Measurements from ENCODE around the gene LCN9.
"Not testable (repeated sequence)": the region's sequence is repeated elsewhere in the genome, so short reads cannot be mapped to it uniquely, and the experiment has no call there.

The LCN9 gene

GRCh38 chr9:135664801-135665794 is 2.0 kb downstream of the LCN9 start:
- in situ Hi-C loops (cut with HindIII; ENCODE audit: low sequenced_read_pairs) = no loop called here
- no peak for DNase-seq (ENCODE audit: low read depth)
- H3K4me3 ChIP-seq (ENCODE audit: low read depth, low read length) = no peak overlapping the region
- TF ChIP-seq CTCF (IDR thresholded peaks at IDR 0.05; ENCODE audit: low read depth, low read length, missing control alignments) = no peak

DNA sequence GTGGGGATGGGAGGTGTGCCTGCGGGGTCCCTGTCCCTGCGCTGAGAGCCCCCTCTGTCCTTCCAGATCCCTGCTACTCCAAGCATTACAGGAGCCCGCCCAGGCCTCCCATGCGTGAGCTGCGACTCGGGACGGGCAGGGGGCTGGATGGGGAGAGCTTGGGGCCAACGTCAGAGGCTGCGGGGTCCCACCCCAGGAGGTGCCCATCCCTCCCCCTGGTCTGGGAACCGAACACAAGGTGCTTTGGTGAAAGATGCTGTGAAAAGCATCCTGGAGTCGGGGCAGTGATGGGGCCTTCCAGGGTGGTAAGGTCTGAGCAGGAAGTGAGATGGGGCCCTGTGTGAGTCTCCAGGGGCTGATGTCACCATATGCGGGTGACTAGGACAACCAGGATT is 2.7 kb downstream of the LCN9 start:
- DNase-seq (ENCODE audit: low read depth) = no peak
- TF ChIP-seq CTCF (IDR thresholded peaks at IDR 0.05; ENCODE audit: low read depth, low read length, missing control alignments) = no peak
- H3K4me3 ChIP-seq (ENCODE audit: low read depth, low read length) = no peak overlapping the region
- in situ Hi-C loops (cut with HindIII; ENCODE audit: low sequenced_read_pairs) = no loop called here

DNA sequence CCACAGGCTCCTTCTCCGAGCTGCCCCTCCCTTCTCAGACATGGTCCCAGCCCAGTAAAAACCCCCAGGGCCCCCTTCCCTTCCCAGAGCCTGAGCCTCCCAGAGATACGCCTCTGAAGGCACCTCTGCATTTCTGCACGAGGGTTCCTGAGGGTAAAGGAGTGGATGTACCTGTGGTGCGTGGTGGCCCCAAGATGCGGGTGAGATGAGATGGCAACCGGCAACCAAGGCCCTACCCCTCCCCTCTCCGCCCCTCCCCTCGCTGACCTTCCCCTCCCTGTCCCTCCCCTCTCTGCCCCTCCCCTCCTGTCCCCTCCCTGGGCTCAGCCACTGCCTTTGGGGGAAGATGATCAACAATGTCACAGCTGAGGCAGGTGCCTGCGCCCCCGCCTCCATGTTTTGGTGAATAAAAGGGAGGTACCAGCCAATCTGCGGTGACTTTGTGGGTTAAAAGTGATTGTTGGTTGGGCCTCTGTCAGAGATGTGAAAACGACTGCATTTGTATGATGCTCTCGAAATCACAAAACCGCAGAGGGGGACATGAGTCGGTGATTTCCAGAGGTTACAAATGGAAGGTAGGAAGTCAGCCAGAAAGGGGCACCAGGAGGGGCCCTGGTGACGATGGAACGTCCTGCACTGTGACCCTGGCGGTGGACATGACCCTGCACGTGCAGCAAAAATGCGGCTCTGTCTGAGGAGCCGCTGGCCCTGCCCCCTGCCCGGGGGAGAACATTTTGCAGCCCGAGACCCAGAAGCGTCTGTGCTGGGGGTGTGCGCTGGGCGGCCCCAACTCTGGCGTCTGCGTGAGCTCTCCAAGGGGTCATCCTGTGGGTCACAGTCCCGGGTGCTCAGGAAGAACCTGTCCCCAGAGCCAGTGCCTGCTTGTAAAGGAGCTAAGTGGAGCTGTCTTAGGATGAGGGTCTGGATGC is 3.7 kb downstream of the LCN9 start:
- no peak for DNase-seq (ENCODE audit: low read depth)
- TF ChIP-seq CTCF (IDR thresholded peaks at IDR 0.05; ENCODE audit: low read depth, low read length, missing control alignments) = no peak
- H3K4me3 ChIP-seq (ENCODE audit: low read depth, low read length) = no peak overlapping the region
- in situ Hi-C loops (cut with HindIII; ENCODE audit: low sequenced_read_pairs) = no loop called here

- DNase-seq (ENCODE audit: low read depth) = no peak
- no peak for TF ChIP-seq CTCF (IDR thresholded peaks at IDR 0.05; ENCODE audit: low read depth, low read length, missing control alignments)
- in situ Hi-C loops (cut with HindIII; ENCODE audit: low sequenced_read_pairs) = no loop called here
- H3K4me3 ChIP-seq (ENCODE audit: low read depth, low read length) = no peak overlapping the region
These were observed 4.4 kb downstream of the LCN9 start for GRCh38 chr9:135667463-135668001.

- H3K4me3 ChIP-seq (ENCODE audit: low read depth, low read length); in situ Hi-C loops (cut with HindIII; ENCODE audit: low sequenced_read_pairs); DNase-seq (ENCODE audit: low read depth): not testable (repeated sequence)
These were observed 5.9 kb downstream of the LCN9 start for GRCh38 chr9:135669018-135669417.

- in situ Hi-C loops (cut with HindIII; ENCODE audit: low sequenced_read_pairs) = no loop called here
These were observed 6.6 kb downstream of the LCN9 start for GRCh38 chr9:135669616-135670285.

More at GRCh38 chr9:135669616-135670285, 6.6 kb downstream of the LCN9 start:
- no peak for TF ChIP-seq CTCF (IDR thresholded peaks at IDR 0.05; ENCODE audit: low read depth, low read length, missing control alignments)
- no peak for DNase-seq (ENCODE audit: low read depth)
- H3K4me3 ChIP-seq (ENCODE audit: low read depth, low read length) = no peak overlapping the region
